Suppressor macrophage treated with lipopolysaccharide for 1 hour (primary cell): Measurements from ENCODE around the gene ZCCHC17.

Experiments used
- DNase-seq, 3 donors: peaks; one replicate each; pipeline ENCODE4 v3.0.0-alpha.2; 2020 to 2022

Gene ZCCHC17

DNA sequence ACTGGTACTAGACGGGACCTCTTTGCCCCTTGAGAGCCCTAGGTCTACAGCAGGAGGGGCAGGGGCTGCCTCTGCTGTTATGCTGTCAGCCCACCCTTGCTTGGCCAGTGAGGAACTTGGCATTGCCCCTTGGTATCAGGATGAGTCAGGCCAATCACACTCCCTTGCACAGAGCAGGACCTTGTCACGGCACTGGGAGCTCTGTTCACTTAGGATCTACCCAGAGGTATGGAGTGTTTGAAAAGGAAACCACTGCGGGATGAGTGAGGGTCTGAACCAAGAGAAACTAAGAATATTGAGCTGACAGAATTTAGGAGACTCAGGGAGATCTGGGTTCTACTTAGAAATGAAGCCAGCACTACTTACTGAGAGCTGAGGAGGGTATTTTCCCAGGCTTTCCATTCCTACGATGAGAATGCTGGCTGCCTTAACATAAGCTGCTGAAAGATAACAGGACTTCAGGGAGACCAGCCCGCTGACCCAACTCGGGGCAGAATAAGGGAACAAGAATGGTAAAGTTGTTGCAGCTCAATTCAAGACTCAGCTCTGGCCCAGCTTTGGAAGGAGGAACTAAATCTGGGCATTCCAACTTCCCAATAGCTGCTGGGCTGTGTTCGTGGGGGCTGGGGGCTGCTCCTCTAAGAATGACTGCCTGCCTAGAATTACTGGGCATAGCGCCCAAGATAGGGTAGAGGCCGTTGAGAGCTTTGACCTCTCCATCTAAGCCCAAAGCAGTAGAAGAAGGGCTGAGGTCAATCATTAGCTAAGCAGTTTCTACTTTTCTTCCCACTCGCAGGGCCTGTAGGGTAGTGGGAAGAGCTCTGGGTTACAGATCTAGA, 74.5 kb downstream of the ZCCHC17 start:
- peak; percentile 84 to 86 (median 84) for DNase-seq

DNA sequence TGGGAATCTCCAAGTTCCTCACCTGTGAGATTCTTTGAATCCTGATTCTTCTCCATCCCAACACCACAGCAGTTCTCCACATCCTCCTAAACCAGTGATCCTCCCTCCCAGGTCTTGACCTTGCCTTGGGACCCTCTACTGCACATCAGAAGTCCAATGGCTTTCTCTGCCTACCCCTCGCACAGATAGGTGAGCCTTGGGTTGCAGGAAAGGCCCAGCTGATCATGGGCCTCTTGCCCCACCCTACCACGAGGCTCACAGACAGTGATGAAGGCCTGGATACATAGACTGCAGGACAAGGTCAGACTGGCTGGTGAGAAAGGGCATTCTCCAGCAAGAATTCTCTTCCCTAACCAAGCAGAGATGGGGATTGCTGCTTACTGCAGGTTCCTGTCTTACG, 75.2 kb downstream of the ZCCHC17 start:
- DNase-seq: no peak

DNA sequence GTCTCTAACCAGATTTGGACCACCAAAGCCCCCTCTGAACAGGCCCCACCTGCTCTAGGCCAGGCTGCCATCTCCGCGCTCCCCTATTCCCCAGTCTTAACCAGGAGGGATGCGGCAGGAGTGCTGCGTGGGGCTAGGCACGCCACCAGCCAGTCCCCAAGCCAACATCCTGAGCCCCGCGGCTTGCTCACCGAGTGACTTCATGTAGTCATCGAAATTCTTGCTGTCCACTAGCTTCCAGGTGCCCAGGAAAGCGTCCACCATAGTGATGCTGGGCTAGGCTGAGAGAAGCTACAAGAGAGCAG, 75.9 kb downstream of the ZCCHC17 start:
- no peak for DNase-seq

DNA sequence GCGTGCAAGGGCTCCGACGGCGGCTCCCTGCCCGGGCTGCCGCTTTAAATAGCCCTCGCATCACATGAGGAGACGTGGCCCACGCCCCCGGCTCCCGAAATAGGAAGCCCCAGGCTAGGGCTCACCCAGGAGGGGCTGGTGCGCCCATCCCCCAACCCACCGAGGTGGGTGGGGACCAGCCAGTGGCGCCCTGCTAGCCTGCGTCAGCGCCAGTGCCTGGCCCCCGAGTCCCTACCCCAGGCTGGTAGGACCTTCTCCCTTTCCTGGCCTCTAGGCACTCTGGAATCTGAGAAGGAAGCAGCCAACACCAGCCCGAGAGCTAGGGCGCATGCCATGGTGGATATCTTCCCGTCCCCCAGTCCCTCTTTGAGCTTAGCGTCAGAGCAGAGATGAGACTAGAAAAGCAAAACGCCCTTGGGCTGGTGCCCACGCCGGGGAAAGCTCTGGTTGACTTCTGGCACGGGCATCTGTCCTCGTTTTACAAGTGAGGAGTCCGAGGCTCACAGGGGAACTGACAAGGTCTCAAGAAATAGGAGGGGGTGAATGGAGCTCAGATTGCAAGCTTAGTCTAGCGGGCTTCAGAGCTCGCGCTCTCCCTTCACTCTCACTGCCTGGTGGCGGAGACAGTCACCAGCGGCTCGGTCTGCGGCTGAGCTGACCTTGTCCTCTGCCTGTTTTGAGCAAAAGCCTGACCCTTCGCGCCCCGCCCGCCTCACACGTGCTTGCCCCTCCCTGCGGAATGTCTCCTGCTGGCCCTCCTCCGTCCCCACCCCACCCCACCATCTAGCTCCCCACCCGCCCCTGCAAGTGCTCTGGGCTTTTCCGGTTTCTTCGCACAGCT, 76.4 kb downstream of the ZCCHC17 start, which contains the start of gene FABP3:
TSS of gene FABP3 (minus strand) at position 21 of the 841 bp plus-strand sequence. CDS start 62 bp downstream, outside the sequence.
- DNase-seq: peak; percentile 56 to 80 (median 61)

DNA sequence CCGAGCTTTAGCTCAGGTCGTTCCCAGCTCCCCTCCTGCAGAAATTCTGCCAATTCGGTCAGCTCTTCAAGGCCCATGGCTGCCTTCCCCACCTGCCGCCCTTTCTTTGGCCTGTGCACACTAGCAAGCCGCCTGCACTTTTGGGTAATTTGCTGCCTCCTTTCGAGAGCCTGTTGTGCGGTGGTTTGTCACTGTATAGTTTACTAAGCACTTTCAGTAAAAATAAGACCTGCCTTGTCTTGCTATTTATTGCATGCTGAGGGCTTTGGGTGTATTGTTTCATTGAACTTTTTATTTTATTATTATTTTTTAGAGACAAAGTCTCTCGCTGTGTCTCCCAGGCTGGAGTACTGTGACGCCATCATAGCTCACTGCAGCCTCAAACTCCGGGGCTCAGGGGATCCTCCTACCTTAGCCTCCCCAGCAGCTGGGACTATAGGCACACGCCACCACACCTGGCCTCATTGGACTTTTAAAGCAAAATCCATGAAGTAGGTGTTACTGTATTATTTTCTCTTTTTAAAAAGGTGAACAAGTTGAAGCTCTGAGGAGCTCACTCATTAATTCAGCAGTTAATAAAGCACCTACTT, 77.2 kb downstream of the ZCCHC17 start:
- DNase-seq: no peak

DNA sequence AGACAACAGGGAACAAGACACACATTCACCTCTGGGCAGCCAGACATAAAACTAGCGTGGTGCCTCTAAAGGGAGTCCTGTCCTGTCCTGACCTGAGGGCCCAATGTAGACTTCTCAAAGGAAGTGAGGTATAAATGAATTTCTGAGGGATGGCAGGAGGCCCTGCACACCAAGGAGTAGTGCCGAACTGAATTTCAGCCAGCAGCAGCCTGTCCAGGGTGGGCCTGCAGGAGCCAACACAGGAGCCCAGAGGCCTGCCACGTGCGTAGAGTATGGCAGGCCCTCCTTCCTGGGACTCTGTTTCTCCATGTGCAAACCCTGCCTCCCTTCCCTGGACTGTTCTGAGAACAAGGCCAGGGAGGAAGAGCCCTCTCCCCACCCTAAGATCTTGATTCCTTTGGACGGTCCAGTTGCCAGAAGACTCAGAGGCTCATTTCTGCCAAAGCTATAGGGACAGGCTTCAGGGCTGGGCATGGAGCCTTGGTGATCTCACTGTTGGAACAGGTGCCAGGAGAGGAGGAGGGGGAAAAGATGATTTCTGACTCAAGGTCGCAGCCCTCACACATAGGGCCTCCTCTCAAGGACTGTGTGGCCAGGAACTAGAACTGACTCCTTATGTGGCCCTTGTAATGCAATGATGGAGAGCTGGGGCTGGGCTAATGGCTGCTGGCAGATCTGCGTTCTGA, 77.8 kb downstream of the ZCCHC17 start:
- DNase-seq: no peak

DNA sequence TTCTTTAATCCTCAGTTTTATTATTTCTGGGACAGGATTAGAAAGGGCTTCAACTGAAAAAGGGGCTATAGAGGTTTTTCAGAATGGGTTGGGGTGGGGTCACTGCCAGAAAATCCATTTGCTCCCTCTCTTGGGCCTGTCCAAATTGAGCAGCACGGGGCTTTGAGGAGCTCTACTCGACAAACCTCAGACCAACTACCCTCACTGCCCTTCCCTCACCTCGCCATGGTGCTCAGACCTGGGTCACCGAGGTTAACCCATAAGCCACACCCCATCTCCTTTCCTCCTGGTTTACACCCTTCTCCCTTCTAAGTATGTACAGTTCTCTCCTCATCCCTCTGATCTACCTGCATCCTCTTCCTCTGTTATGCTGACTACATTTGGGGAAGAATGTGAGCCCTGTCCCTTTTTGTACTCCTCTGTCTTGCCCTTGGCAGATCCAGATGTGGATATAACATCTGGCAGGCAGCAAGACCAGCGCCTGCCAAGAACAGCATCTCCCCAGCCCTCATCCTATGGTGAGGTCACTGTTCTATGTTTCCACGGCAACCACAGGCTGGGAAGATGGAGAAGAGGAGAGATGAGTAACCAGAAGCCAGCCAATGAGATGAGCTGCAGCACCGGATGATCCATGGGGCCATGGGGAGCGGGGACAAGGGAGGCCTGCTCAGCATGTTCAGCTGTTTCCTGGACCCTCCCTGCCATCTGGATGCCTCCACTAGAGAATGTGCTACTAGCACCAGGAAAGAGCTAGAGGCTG, 79.7 kb downstream of the ZCCHC17 start:
- DNase-seq: peak; percentile 31 to 45 (median 38)

DNA sequence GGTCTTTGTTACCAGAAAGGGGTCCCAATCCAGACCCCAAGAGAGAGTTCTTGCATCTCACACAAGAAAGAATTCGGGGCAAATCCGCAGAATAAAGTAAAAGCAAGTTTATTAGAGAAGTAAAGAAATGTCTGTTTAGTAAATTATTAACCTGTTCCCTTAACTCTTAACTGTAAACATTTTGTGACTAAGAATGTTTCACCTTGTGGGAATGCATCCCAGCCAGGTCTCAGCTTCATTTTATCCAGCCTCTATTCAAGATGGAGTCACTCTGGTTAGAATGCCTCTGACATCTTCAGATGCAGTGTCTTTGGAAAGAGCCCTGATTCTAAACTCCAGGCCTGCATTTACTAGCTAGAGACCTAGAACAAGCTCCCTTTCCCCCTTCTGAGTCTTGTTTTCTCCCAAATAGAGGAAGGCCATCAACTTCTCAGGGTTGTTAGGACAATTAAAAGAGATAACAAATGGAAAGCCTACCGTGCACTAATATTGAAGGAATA, 80.6 kb downstream of the ZCCHC17 start:
- no peak for DNase-seq

DNA sequence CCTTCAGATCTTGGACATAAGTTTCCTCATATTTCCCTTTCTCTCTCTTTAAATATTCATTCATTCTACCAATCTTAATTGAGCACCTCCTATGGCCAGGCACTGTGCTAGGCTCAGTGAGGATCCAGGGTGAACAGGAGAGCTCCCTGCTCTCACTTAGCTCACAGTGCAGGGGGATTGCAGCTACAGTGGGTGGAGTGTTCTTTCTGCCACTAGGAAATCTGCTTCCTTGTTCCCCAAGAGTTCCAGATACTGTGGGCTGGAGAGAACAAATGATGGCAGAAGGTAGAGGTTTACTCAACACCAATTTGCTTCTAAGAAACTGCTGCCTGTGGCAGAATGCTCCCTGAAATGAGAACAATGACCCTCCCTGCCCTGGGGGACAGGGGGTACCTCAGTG, 81.2 kb downstream of the ZCCHC17 start:
- DNase-seq: no peak

DNA sequence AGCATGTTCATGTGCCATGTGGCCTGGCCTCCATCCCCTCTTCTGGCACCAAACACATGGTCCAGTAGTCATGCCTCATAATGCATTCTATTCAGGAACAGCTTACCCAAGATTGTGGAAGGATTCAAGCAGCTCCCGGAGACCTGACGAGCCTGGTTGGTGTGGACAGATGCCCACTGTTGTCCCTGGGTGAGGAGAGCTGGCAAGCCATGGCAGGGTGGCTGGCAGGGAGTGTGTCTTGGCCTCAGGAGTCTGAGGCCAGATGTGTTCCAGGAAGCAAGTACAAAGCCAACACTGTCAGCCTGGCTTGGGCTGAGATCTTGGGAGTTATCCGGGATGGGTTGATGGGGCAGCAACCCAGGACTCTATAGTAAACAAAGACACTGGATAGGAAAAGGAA, 83.3 kb downstream of the ZCCHC17 start:
- DNase-seq: no peak

DNA sequence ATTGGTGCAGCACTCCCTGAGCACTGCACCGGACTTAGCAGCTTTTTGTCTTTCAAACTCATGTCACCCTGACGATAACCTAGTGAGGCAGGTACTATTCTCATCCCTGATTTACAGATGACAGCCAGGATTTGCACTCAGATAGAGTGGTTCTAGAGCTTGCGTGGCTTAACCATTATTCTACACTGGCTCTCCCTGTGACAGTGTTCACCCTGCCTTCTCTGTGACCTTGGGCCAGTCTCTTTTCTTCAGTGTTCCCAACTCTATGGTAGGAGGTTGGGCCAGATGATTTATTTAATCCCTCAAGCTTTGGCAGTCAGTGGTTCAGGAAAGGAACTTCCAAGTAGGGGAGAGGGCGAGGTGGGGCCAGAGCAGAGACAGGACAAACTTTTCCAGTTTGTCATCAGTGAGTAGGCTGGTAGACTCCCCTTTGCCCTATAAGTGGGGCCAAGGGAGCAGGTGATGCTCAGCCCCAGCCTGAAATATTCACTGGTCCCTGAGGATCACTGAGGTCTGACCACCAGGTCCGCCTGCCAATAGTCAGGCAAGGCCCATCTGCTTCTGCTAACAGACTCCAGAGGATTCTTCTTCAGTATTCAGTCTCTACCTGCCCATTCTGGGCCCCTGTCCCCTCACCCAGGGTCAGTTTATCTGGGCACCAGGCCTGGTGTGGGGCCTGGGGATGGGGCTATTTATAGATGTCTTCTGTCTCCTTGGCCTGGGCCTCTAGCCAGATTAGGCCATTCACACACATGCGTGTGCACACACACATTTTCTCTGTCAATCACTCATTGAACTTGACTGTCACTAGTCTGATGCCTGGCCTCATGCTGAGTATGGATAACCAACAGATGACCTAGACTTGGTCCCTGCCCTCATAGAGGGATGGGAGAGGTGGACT, 84.8 kb downstream of the ZCCHC17 start:
- no peak for DNase-seq

DNA sequence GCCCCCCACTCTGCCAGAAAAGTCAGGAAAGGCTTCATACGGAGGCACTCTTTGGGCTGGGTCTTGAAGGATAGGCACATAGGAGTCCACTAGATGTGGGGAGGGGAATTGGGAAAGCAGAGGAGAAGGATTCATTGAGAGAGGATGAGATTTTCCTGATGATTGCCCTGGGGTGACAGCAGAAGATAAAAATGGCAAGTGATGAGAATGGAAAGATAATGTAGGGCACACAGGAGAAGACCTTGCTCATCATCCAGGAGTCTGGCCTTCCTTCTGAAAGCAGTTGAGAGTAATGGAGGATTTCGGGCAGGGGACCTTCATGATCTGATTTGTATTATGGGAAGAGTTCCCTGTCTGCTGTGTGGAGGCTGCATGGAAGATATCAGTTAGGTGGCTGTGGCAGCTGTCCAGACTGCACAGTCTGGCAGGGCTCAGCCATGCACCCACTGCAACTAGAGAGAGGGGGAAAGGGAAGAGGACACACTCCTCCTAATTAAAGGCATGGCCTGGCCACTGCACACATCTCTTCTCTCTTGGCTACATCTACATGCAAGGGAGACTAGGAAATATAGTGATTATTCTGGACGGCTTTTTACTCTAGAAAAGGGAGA, 85.7 kb downstream of the ZCCHC17 start:
- peak in 1 of 3 donors; percentile 17 for DNase-seq

DNA sequence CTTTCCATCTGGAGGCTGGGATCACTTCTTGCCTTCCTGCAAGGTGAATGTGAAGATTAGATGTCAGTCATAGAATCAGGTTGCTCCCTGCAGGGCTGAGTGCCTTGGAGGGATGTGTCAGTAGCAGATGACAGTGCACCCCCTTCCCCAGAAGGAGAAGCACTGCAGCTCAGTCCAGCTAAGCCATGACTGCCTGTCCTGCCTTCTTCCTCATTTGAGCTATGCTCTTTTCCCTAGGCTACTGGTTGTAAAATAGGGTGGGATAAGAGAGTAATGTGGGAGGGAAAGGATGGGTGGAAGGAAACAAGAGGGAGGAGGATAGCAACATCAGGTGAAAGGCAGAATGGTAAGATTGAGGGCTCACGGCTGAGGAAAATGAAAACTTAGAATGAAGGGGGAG, 87.1 kb downstream of the ZCCHC17 start:
- DNase-seq: peak; percentile 65 to 73 (median 68)

DNA sequence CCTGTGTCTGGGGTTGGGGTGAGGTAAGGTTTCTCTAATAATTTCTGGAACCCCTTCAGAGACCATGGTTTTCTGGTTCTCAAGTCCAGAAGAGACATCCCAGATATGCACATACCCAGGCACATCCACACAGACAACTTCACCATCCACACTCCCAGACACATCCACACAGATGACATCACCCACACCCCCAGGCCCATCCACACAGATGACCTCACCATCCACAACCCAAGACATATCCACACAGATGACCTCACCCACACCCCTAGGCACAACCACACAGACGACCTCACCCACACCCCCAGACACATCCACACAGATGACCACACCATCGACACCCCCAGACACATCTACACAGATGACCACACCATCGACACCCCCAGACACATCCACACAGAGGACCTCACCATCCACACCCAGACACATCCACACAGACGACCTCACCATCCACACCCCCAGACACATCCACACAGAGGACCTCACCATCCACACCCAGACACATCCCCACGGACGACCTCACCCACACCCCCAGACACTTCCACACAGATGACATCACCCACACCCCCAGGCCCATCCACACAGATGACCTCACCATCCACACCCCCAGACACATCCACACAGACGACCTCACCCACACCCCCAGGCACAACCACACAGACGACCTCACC, 89.9 kb downstream of the ZCCHC17 start:
- peak; percentile 51 to 56 (median 54) for DNase-seq

DNA sequence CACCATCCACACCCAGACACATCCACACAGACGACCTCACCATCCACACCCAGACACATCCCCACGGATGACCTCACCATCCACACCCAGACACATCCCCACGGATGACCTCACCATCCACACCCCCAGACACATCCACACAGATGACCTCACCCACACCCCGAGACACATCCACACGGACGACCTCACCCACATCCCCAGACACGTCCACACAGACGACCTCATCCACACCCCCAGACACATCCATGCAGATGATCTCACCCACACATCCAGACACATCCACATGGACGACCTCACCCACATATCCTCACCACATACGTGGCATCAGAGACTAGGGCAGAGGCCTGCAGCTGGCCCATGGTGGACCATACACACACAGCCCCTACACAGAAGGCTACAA, 90.8 kb downstream of the ZCCHC17 start:
- peak; percentile 65 to 73 (median 65) for DNase-seq

DNA sequence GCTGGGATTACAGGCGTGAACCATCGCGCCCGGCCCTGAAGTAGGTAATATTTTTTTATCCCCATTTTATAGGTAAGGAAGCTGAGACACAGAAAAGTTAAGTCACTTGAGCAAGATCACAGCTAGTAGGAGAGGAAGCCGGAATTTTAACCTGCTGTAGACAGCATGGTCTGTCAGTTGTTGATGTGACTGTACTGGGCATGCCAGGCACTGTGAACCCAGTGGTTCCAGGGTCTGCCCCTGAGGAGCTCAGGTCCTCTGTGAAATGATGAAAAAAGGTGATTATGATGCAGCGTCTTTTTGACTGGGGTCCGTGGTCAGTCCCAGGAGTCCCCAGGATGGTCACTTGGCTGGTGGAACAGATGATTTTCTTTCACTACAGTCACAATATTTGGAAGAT, 92.8 kb downstream of the ZCCHC17 start:
- no peak for DNase-seq

DNA sequence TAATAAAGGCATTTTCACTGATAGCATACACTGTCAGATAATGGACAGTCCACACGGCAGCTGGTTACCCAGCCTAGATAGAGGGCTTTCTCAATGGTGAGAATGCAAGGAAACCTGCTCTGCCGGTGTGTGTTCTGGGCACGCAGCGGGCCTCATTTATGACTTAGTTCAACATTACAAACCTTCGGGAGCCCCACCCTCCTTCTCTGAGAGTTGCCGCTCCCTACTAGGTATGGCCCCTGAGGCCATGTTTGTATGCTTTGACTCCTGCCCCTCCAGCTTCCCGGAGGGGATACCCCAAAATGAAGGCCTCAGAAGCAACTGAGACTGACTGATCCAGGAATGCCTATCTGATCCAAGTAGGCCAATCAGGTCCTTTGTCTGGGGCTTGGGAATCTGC, 93.2 kb downstream of the ZCCHC17 start:
- no peak for DNase-seq

DNA sequence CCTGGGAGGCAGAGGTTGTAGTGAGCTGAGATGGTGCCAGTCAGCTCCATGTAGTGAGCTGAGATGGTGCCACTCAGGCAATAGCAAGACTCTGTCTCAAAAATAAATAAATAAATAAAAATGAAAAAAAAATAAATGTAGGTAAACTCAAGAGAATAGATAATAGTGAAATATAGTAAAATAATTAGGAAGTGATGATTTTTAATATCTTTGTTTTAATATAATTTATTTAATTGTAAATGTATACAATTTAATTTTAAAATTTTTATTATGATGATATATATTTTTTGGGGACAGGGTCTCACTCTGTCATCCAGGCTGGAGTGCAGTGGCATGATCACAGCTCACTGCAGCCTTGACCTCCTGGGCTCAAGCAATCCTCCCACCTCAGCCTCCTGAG, 96.6 kb downstream of the ZCCHC17 start:
- no peak for DNase-seq

DNA sequence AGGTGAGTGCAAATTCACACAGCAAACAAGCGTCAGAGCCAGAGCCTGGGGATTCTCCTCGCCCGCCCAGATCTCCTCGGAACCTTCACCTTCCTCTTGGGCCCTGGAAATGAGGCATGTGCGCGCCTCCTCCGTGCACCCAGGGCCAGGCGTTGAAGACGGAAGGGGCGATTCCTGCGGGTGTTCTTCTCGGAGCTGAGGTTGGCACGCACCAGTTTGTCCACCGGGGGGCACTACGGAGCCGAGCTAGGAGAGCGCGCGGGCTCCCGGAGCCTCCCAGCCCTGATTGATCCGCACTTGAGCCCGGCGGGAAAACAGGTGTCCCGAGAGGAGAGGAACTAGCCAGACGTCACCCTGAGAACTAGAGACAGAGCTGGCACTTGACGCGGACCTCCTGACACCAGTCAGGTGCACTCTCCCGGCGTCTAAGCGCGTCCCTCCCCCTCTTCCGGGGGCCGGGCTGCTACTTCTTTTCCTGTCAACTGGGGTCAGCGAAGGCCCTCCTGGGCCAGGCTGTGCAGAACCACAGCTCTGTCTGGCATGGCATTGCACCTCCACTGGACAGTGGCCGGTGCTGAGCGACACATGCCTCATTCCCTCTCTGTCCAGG, 97.9 kb downstream of the ZCCHC17 start:
- DNase-seq: peak; percentile 86 to 94 (median 92)
